RWPE1 (cell line): ENCODE measurements around the gene GTPBP6.
"Not testable (repeated sequence)": the region's sequence is repeated elsewhere in the genome, so short reads cannot be mapped to it uniquely, and the experiment has no call there.

Experiments used
- CTCF ChIA-PET: fragments of 350-600 bp; sonication (Branson Sonifier 250); formaldehyde crosslinking; extraction: SDS; loops from one replicate; lab custom pipeline; 2021; lab: Yijun Ruan, JAX
- POLR2A ChIA-PET: fragments of 400-600 bp; formaldehyde crosslinking; extraction: SDS; loops from one replicate; lab custom pipeline; 2020; ENCODE audit warnings: antibody characterized with exemption; ENCODE audit not compliant: low non-redundant PET; lab: Yijun Ruan, JAX
- DNase-seq: peaks from one replicate; pipeline ENCODE4 v3.0.0; 2012; ENCODE audit warnings: low spot score
- H3K27ac ChIP-seq: fragments of 450-650 bp; 2 replicates; pipeline ENCODE4 v1.5.1; 2017
- CTCF ChIP-seq: fragments of 450-650 bp; conservative IDR thresholded peaks from 2 replicates; pipeline ENCODE4 v1.5.1; 2017; ENCODE audit warnings: low read depth, mild to moderate bottlenecking

The GTPBP6 gene

GRCh38 chrX:287670-288069, 30.9 kb downstream of the GTPBP6 start:
- DNase-seq, result peak; percentile 29
- POLR2A ChIA-PET, result no interaction called here
- CTCF ChIA-PET, result no interaction called here
- peak overlapping the region; percentile 53 for H3K27ac ChIP-seq
- TF ChIP-seq CTCF, result no peak

GRCh38 chrX:285076-285677, 33.4 kb downstream of the GTPBP6 start:
- no peak for TF ChIP-seq CTCF
- POLR2A ChIA-PET, result no interaction called here
- H3K27ac ChIP-seq, result peak overlapping the region; percentile 74
- CTCF ChIA-PET, result no interaction called here
- DNase-seq, result no peak

GRCh38 chrX:283115-283845, 35.3 kb downstream of the GTPBP6 start:
- H3K27ac ChIP-seq, result peak overlapping the region; percentile 74
- ChIA-PET POLR2A (no interaction called here), CTCF (no interaction called here)
- no peak for TF ChIP-seq CTCF
- DNase-seq, result peak; percentile 86

GRCh38 chrX:282000-282681, 36.5 kb downstream of the GTPBP6 start:
- DNase-seq, POLR2A ChIA-PET, CTCF ChIA-PET: not testable (repeated sequence)
- H3K27ac ChIP-seq, result peak overlapping the region; percentile 55

- CTCF ChIA-PET, result no interaction called here
- TF ChIP-seq CTCF, result no peak
- DNase-seq, result no peak
- H3K27ac ChIP-seq, result peak within 1 kb of the TSS; percentile 55
- POLR2A ChIA-PET, result no interaction called here
Measured at GRCh38 chrX:281166-281999, 37.2 kb downstream of the GTPBP6 start, which contains the start of gene PLCXD1. PLCXD1 (plus strand) TSS chrX:281381; CDS start chrX:284188, 2,807 bp downstream.

- H3K27ac ChIP-seq, POLR2A ChIA-PET, DNase-seq, CTCF ChIA-PET: not testable (repeated sequence)
Measured at GRCh38 chrX:280722-281121, 37.9 kb downstream of the GTPBP6 start.

- H3K27ac ChIP-seq, POLR2A ChIA-PET, DNase-seq, CTCF ChIA-PET: not testable (repeated sequence)
Measured at GRCh38 chrX:279757-280604, 38.6 kb downstream of the GTPBP6 start.
